T-helper 2 cell treated with Interferon-gamma antibody and Interleukin-4, amounts not matched to agents 5 μg/mL and 100 μg/mL, for 36 hours (primary cell): ENCODE data around the gene DDC.
A peak's percentile ranks its signal among the peaks of the same experiment; 100 is the strongest.
"Not testable (repeated sequence)": the region's sequence is repeated elsewhere in the genome, so short reads cannot be mapped to it uniquely, and the experiment has no call there.

Experiments used
- DNase-seq: peaks from one replicate; pipeline ENCODE4 v3.0.0; 2021; ENCODE audit warnings: low spot score
- H3K27ac Mint-ChIP-seq: one replicate; pipeline ENCODE4 v1.8.0; 2021; ENCODE audit warnings: mild to moderate bottlenecking, mixed read lengths
- H3K27me3 Mint-ChIP-seq: one replicate; pipeline ENCODE4 v1.8.0; 2021; ENCODE audit warnings: low read depth, mixed read lengths
- H3K36me3 Mint-ChIP-seq: one replicate; pipeline ENCODE4 v1.8.0; 2021; ENCODE audit warnings: low read depth, mixed read lengths
- H3K4me1 Mint-ChIP-seq: one replicate; pipeline ENCODE4 v1.8.0; 2021; ENCODE audit warnings: low read depth, mixed read lengths
- H3K4me3 Mint-ChIP-seq: one replicate; pipeline ENCODE4 v1.8.0; 2022; ENCODE audit warnings: mild to moderate bottlenecking, moderate library complexity, mixed read lengths
- H3K9me3 Mint-ChIP-seq: one replicate; pipeline ENCODE4 v1.8.0; 2021; ENCODE audit warnings: mixed read lengths

DDC gene

DNA sequence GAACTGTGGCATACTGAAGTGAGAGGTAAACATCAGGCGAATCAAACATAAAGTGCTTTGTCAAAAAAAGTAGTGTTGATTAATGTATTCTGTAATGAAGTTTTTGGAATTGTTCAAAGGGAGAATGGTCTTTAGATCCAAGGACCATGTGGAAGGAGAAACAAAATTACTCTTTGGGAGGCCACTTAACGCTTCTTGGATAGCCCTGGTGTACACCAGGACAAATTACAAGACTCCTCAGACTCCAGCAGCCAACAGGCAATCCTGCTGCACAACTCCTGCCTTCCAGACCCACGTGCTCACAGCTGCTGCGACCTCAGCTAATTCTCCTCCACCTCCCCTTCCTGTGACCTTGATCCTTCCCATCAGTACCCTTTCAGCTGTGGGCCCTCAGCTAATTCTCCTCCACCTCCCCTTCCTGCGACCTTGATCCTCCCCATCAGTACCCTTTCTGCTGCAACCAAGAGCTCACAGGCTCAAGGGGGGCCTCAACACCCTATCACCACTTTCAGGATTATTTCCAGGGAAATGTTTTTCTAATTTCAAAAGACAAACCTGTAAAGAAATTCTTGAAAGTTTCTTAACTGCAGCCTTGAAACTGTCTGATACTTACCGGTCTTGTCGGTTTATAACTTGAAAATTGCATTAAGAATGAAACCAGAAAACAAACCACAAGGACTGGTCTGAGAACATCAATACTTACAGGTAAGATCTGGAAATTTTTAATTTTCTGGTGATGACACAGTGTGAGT, 29.7 kb upstream of the DDC start:
- Mint-ChIP-seq H3K4me3 (peak overlapping the region; percentile 74), H3K36me3 (peaks cover 3% of the 10 kb centered on the region), H3K9me3 (peaks cover 5% of the 10 kb centered on the region), H3K27ac (peak overlapping the region; percentile 93), H3K4me1 (peaks cover 66% of the 10 kb centered on the region), H3K27me3 (no peaks in the 10 kb centered on the region)
- peak; percentile 17 for DNase-seq

GRCh38 chr7:50594136-50594535, 28.9 kb upstream of the DDC start:
- Mint-ChIP-seq H3K27me3 (no peaks in the 10 kb centered on the region), H3K9me3 (peaks cover 5% of the 10 kb centered on the region), H3K4me3 (peak overlapping the region; percentile 74), H3K27ac (peak overlapping the region; percentile 93), H3K36me3 (peaks cover 3% of the 10 kb centered on the region), H3K4me1 (peaks cover 66% of the 10 kb centered on the region)
- DNase-seq, result peak; percentile 15

DNA sequence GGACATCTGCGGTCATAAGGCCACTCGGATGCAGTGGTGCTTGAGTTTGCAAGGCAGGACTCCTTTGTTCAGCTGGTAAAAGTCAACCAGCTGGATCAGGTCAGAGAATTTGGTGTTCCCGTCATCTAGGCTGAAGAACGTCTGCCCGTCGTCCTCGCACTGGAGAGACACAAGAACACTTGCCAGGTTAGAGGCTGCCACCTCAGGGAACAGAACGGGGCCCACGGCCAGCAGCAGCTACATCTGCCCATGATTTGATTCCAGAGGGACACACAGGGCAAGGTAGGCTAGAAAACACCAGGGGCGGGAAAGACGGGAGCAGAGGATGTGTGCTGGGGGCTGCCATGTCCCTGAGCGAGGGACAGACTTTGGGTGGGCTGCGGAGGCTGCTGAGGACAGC, 27.7 kb upstream of the DDC start:
- Mint-ChIP-seq H3K4me3 (no peak overlapping the region), H3K27me3 (no peaks in the 10 kb centered on the region), H3K36me3 (peaks cover 3% of the 10 kb centered on the region), H3K27ac (no peak overlapping the region), H3K4me1 (peaks cover 60% of the 10 kb centered on the region), H3K9me3 (peaks cover 5% of the 10 kb centered on the region)
- no peak for DNase-seq

GRCh38 chr7:50591480-50592438, 26.6 kb upstream of the DDC start:
- H3K4me3 Mint-ChIP-seq, result no peak overlapping the region
- H3K9me3 Mint-ChIP-seq, result peaks cover 8% of the 10 kb centered on the region
- DNase-seq, result no peak
- peaks cover 3% of the 10 kb centered on the region for H3K36me3 Mint-ChIP-seq
- peaks cover 60% of the 10 kb centered on the region for H3K4me1 Mint-ChIP-seq
- no peaks in the 10 kb centered on the region for H3K27me3 Mint-ChIP-seq
- no peak overlapping the region for H3K27ac Mint-ChIP-seq

DNA sequence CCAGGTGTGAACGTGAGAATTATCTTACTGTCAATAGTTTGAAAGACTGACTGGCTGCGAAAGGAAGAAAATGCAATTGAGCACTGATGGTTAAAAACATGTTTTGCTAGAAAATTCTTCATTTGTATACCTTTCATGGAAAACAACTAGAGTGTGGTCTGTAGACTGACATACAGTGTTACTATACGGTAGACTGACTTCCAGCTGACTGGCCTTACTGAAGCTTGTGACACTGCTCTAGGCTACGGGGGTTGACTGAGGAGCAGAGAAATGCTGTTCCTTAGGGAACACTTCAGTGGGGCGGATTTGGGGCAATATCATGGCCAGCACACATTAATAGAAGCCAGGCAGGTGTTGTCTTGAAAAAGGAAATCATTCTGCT, 25.9 kb upstream of the DDC start:
- DNase-seq, result no peak
- Mint-ChIP-seq H3K4me1 (peaks cover 53% of the 10 kb centered on the region), H3K27ac (no peak overlapping the region), H3K9me3 (peaks cover 8% of the 10 kb centered on the region), H3K4me3 (no peak overlapping the region), H3K27me3 (no peaks in the 10 kb centered on the region), H3K36me3 (peaks cover 3% of the 10 kb centered on the region)

- Mint-ChIP-seq H3K4me3 (no peak overlapping the region), H3K36me3 (peaks cover 3% of the 10 kb centered on the region), H3K27ac (no peak overlapping the region), H3K9me3 (peaks cover 8% of the 10 kb centered on the region), H3K4me1 (peaks cover 49% of the 10 kb centered on the region), H3K27me3 (no peaks in the 10 kb centered on the region)
- DNase-seq, result no peak
These were observed 25.3 kb upstream of the DDC start for GRCh38 chr7:50590535-50590934.

DNA sequence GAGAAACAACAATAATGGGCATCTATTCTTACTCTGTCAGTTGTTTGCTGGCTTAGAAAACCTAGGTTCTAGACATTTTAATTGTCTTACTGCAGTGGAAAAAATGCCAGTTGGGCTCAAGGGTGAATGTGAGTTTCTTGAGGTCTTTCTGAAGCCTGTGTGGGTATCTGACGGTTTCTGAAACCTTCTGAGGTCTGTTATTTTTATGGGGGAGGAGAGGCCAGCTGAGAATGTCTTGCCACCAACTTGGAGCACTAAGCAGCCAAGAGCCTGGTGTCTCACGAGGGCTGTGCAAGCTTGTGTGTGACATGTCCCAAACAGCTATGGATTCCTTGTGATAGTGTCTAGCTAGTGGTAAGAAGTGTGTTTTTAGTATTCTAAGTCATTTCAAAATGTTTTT, 24.2 kb upstream of the DDC start:
- Mint-ChIP-seq H3K4me1 (peaks cover 38% of the 10 kb centered on the region), H3K27ac (no peak overlapping the region), H3K9me3 (peaks cover 8% of the 10 kb centered on the region), H3K27me3 (no peaks in the 10 kb centered on the region), H3K4me3 (no peak overlapping the region), H3K36me3 (peaks cover 3% of the 10 kb centered on the region)
- no peak for DNase-seq

DNA sequence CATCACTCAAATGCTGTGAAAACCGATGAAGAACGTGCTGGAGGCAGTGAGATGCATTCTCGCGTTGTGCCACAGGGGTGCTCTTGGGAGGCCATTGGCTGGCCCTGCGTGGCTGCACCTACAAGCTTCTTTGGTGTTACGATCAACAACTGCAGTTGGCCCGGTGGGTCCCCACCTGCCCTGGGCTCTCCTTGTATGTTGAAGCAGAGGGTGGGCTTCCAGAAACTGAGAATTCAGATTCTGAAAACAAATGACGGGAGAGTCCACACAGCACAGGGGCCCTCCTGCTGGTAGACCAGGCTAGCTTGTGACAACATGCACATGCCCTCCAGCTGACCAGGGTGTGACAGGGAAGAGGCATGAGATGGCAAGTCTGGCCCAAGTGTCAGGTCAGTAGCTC, 23.7 kb upstream of the DDC start:
- peaks cover 11% of the 10 kb centered on the region for H3K9me3 Mint-ChIP-seq
- no peak overlapping the region for H3K4me3 Mint-ChIP-seq
- peaks cover 3% of the 10 kb centered on the region for H3K36me3 Mint-ChIP-seq
- H3K27ac Mint-ChIP-seq, result no peak overlapping the region
- no peaks in the 10 kb centered on the region for H3K27me3 Mint-ChIP-seq
- peaks cover 33% of the 10 kb centered on the region for H3K4me1 Mint-ChIP-seq
- DNase-seq, result no peak

- peaks cover 29% of the 10 kb centered on the region for H3K4me1 Mint-ChIP-seq
- DNase-seq, result no peak
- no peak overlapping the region for H3K27ac Mint-ChIP-seq
- no peaks in the 10 kb centered on the region for H3K27me3 Mint-ChIP-seq
- H3K36me3 Mint-ChIP-seq, result peaks cover 6% of the 10 kb centered on the region
- H3K4me3 Mint-ChIP-seq, result no peak overlapping the region
- peaks cover 23% of the 10 kb centered on the region for H3K9me3 Mint-ChIP-seq
These were observed 22.5 kb upstream of the DDC start for GRCh38 chr7:50587737-50588136.

DNA sequence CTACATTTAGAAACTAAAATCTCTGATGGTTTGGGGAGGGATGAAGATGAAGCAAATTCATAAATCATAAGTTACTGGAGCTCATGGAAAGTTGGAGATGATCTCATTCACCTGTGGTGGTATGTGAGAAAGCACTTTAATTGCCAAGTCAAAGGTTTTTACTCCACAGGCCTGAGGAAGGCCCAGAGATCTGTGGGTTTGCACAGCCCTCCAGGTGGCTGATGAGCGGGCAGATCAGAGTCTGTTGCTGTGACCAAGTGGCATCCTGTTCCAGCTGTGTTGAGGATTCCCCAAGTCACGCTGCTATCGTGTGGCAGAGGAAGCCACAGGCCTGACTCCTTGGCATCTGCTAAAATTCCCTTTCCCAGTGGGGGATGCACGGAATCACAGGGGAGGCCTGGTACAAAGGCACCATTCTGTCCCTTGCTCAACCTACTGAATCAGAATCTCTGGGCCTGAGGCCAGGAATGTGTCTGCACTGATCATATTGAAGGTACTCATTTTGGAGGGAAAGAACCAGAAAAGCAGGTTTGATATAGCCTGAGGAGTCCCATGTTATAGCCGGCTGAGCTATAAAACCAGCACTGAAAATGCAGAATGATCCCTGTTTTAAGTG, 19.7 kb upstream of the DDC start:
- Mint-ChIP-seq H3K27ac (no peak overlapping the region), H3K4me3 (no peak overlapping the region), H3K4me1 (peaks cover 11% of the 10 kb centered on the region), H3K27me3 (peaks cover 12% of the 10 kb centered on the region), H3K9me3 (peaks cover 25% of the 10 kb centered on the region), H3K36me3 (peaks cover 4% of the 10 kb centered on the region)
- no peak for DNase-seq

DNA sequence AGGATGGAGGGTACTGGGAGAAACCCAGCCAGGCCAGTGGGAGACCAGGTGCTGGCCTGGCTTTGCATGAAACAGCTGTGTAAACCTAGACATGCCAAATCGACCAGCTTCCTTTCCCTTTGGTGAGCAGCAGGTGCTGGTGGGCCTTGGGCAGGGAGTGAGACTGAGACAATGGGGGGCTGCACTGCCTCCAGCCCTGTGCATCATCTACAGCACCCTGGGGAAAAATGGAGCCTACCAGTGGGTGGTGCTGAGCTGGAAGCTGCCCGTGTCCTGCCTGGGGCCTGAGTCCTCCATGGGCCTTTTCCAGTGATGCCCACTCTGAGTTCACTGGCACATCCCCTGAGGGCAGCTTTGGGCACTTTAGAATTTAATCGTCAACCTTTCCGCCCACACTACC, 19.2 kb upstream of the DDC start:
- peaks cover 25% of the 10 kb centered on the region for H3K9me3 Mint-ChIP-seq
- no peak for DNase-seq
- H3K4me1 Mint-ChIP-seq, result peaks cover 8% of the 10 kb centered on the region
- H3K27ac Mint-ChIP-seq, result no peak overlapping the region
- no peak overlapping the region for H3K4me3 Mint-ChIP-seq
- H3K36me3 Mint-ChIP-seq, result peaks cover 4% of the 10 kb centered on the region
- H3K27me3 Mint-ChIP-seq, result peaks cover 12% of the 10 kb centered on the region

DNA sequence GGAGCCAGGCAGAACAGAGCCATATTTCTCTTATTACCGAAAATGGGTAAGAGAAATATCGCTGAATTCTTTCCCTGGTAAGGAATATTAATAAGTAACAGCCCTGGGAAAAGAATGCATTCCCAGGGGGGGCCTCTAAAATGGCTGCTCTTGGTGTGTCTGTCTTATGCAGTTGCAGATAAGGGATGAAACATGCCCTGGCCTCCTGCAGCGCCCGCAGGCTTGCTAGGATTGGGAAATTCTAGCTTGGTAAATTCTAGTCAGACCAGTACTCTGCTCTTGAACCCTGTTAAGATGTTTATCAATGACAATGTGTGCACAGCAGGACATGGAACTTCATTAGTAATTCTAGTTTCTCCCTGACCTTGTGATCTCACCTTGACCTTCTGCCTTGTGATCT, 18.1 kb upstream of the DDC start:
- H3K9me3 Mint-ChIP-seq, result peaks cover 25% of the 10 kb centered on the region
- not testable (repeated sequence) for H3K27ac Mint-ChIP-seq, H3K4me3 Mint-ChIP-seq, DNase-seq, H3K4me1 Mint-ChIP-seq, H3K36me3 Mint-ChIP-seq
- H3K27me3 Mint-ChIP-seq, result peaks cover 12% of the 10 kb centered on the region

- H3K4me3 Mint-ChIP-seq, H3K36me3 Mint-ChIP-seq, H3K4me1 Mint-ChIP-seq, DNase-seq, H3K27ac Mint-ChIP-seq: not testable (repeated sequence)
- H3K27me3 Mint-ChIP-seq, result peaks cover 12% of the 10 kb centered on the region
- peaks cover 28% of the 10 kb centered on the region for H3K9me3 Mint-ChIP-seq
These were observed 17.1 kb upstream of the DDC start for GRCh38 chr7:50582271-50582670.

- Mint-ChIP-seq H3K27me3 (peaks cover 12% of the 10 kb centered on the region), H3K9me3 (peaks cover 28% of the 10 kb centered on the region)
- not testable (repeated sequence) for H3K4me3 Mint-ChIP-seq, DNase-seq, H3K27ac Mint-ChIP-seq, H3K4me1 Mint-ChIP-seq, H3K36me3 Mint-ChIP-seq
These were observed 15.5 kb upstream of the DDC start for GRCh38 chr7:50580666-50581065.
